NCI-H2196 (cell line): ENCODE data around the gene BRCA1.
"Not testable (repeated sequence)": the region's sequence is repeated elsewhere in the genome, so short reads cannot be mapped to it uniquely, and the experiment has no call there.

Experiments used
- DNase-seq: peaks from one replicate; lab custom pipeline; 2025; ENCODE audit not compliant: unreplicated experiment; lab: John Stamatoyannopoulos, UW

BRCA1 gene

DNA sequence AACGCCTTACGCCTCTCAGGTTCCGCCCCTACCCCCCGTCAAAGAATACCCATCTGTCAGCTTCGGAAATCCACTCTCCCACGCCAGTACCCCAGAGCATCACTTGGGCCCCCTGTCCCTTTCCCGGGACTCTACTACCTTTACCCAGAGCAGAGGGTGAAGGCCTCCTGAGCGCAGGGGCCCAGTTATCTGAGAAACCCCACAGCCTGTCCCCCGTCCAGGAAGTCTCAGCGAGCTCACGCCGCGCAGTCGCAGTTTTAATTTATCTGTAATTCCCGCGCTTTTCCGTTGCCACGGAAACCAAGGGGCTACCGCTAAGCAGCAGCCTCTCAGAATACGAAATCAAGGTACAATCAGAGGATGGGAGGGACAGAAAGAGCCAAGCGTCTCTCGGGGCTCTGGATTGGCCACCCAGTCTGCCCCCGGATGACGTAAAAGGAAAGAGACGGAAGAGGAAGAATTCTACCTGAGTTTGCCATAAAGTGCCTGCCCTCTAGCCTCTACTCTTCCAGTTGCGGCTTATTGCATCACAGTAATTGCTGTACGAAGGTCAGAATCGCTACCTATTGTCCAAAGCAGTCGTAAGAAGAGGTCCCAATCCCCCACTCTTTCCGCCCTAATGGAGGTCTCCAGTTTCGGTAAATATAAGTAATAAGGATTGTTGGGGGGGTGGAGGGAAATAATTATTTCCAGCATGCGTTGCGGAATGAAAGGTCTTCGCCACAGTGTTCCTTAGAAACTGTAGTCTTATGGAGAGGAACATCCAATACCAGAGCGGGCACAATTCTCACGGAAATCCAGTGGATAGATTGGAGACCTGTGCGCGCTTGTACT lies at the start of gene BRCA1:
Gene BRCA1 (minus strand): TSS at position 232 of the 834 bp plus-strand sequence. CDS start 1,268 bp downstream, outside the sequence.
- peak; percentile 94 for DNase-seq

DNA sequence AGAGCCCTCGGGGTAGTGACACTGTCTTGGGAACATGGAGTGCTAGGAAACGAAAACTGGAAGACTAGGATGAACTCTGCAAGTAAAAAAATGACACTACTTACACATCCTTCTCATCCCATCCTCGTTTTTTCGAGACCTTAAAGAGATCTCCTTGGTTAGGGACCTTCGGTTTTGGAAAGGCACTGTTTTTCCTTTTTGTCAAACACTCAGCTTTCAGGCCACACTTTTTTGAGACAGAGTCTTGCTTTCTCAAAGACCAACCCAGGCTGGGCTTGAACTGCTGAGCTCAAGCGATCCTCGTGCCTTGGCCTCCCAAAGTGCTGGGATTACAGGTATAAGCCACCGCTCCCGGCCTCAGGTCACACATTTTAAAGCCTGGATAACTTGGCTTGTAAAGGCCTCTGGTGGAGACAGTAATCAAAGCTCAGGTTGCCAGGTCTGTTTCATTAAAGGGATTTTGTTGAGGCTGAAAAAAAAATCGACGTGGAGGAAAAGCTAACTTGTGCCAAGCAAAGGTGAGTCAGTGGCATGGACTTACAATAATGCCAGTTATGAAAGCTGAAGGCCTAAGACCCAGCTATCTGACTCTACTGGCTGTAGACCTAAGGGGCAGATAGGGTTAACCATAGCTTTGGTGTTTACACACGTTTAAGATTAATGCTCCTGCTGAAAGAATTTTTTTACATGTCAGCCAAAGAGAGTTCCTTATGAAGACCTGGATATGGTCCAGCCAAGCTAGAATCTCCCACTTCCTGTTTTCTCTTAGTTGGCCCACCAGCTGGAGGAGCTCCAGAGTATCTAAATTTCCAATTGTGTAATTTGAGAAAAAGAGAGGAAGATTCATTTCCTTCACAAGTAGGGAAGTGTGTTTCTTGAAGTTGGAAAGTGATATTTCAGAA lies 46.7 kb upstream of the BRCA1 start:
- DNase-seq: peak; percentile 2

DNA sequence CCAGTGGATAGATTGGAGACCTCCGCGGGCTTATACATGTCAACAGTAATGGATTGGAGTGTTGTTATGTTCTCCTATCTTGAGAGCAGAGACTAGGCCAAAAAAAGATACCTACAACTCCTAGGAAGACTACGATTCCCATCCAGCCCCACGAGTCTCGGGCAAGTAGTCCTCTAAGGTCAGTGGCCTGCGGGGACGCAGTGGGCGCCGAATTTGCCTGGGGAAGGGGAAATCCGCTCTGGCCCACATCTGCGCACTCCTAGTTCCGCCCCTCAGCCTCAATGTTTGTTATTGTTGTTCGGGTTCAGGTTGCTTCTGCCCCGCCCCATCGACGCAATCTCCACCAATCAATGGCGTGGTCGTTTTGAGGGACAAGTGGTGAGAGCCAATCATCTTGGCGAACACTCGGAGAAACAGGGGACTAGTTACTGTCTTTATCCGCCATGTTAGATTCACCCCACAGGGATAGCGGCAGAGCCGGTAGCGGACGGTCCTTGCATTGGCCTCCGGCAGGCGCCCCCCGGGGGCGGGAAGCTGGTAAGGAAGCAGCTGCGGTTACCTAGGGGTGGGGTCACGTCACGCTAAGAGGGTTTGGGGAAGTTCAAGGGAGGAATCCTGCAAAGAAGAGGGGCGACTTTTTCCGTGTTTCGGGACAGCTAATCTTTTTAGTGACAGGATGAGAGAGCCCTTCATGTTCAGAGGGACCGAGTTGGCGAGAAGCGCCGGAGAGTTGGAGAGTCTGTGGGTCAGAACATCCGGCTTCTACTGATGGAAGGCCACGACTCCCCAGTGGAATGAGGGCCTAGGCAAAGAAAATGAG lies 45.8 kb upstream of the BRCA1 start, which contains the start of gene NBR1:
Gene NBR1 (plus strand): TSS at position 449 of the 820 bp plus-strand sequence. CDS start 4,586 bp downstream, outside the sequence.
- peak; percentile 81 for DNase-seq

DNA sequence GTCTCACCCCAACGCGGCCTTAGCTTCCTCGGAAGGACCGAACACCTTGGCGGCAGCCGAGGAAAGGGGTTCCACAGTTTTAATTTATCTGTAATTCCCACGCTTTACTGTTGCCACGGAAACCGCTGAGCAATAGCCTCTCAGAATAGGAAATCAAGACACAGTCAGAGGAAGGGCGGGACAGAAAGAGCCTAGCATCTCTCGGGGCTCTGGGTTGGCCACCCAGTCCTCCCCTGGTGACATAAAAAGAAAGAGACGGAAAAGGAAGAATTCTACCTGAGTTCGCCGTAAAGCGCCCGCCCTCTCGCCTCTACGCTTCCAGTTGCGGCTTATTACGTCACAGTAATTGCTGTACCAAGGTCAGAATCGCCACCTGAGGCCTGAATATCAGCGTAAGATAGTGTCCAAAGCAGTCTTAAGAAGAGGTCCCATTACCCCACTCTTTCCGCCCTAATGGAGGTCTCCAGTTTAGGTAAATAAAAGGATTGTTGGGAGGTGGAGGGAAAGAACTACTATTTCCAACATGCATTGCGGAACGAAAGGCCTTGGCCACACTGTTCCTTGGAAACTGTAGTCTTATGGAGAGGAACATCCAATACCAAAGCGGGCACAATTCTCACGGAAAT lies 45.1 kb upstream of the BRCA1 start:
- peak; percentile 80 for DNase-seq

DNA sequence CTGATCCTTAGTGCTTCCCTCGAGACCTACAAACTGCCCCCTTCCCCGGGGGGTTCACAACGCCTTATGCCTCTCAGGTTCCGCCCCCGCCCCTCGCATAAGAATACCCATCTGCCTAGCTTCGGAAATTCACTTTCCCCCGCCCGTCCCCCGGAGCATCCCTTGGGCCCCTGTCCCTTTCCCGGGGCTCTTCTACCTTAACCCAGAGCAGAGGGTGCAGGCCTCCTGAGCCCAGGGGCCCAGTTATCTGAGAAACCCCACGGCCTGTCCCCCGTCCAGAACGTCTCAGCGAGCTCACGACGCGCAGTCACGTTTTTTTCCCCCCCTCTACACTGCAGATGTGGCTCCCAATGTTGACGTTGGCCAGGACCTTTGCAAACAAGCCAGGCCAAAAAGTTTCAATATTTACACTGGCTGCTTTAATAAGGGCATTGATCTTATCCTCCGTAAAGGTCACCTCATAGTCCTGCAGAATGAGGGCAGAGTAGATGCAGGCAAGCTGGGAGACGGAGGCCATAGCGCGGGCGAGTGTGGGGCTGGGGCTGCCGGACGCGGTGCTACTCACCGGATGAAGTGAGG lies 44.5 kb upstream of the BRCA1 start:
- DNase-seq: no peak

DNA sequence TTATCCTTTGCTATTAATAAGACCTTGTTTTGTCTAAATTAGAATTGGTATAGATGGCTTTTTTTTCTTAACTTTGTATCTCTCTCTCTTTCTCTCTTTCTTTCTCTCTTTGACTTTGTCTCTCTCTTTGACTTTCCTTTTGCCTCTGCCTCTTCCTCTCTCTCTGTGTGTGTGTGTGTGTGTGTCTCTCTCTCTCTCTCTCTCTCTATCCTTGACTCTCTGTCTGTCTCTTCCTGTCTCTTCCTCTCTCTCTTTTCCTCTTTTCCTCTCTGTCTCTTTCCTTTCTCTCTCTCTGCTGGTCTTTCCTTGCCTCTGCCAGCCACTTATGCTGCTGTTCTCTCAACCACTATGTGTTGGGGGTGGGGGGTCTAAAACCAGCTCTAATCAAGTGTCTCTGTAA lies 40.8 kb upstream of the BRCA1 start:
- not testable (repeated sequence) for DNase-seq

DNA sequence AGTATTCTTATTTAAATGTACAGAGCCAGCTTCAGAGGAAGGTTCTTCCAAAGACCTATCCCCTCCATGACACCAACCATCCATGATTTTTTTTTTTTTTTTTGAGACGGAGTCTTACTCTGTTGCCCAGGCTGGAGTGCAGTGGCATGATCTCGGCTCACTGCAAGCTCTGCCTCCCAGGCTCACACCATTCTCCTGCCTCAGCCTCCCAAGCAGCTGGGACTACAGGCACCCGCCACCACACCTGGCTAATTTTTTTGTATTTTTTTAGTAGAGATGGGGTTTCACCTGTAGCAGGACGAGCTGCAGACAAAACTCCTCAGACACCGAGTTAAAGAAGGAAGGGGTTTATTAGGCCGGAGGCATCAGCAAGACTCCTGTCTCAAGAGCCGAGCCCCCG lies 34.8 kb upstream of the BRCA1 start:
- not testable (repeated sequence) for DNase-seq

DNA sequence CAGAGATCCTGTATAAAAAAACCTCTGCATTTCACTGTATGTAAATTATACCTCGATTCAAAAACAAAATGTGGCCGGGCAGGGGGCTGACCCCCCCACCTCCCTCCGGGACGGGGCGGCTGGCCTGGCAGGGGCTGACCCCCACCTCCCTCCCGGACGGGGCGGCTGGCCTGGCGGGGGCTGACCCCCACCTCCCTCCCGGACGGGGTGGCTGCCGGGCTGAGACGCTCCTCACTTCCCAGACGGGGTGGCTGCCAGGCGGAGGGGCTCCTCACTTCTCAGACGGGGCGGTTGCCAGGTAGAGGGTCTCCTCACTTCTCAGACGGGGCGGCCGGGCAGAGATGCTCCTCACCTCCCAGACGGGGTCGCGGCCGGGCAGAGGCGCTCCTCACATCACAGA lies 34.1 kb upstream of the BRCA1 start:
- DNase-seq: not testable (repeated sequence)

DNA sequence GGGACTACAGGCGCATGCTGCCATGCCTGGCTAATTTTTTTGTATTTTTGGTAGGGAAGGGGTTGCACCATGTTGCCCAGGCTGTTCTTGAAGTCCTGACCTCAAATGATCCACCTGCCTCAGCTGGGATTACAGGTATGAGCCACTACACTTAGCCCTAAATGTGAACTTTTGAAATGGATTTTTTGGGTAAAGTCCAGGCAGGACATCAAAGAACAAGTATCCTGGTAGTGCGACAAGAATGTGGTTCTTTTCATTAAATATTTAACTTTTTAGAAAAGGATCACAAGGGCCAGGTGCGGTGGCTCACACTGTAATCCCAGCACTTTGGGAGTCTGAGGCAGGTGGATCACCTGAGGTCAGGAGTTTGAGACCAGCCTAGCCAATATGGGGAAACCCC lies 30.5 kb upstream of the BRCA1 start:
- DNase-seq: no peak

DNA sequence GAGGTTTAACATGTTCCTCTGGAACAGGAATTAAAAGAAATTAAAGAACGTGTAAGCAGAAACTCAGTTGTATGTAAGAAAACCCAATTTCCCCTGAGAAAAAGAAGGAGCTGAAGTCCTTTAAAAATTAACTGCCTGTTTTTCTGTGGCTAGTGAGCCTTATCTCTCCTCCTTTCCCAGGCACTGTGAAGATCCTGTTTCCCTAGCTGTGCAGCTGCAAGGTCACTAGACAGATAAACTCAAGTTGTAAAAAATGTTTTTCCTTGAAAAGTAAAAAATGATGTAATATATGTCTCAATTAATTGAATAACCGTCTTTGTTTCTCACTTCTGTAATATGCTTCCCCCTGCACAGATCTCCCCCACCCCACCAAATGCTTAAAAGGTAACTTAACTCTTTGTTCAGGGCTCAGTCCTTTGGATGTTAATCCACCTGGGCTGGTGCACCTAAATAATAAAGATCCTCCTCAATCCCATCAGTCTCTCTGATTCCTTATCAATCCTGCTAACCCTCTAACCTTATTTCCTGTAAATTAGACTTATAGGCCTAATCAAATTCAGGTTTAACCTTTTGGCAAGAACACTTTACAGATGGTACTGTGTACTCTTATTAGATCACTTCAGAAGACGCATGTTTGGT lies 28.2 kb upstream of the BRCA1 start:
- not testable (repeated sequence) for DNase-seq

DNA sequence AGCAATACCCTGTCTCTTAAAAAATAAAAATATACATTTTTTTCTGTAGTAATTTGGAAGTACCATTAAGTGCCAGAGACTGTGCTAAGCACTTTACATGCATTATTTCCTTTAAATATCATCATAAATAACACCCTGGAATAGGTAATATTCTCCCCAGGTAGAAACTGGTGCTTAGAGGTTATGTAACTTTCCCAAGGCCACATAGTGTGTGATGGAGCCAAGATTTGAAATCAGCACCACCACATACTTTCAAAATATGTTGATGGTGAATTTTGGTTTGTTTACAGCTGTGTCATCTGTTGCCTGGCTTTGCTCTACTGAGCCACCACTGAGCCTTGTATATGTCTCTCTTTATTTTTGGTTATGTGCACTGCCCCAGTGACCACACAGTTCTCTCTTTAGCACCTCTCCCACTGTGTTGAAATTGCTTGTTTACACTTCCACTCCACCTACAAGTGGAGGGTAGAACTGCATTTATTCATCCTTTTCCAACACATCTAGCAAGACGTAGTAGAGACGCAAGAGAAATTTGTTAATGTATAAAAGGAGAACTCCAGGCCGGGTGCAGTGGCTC lies 26.8 kb upstream of the BRCA1 start:
- no peak for DNase-seq

DNA sequence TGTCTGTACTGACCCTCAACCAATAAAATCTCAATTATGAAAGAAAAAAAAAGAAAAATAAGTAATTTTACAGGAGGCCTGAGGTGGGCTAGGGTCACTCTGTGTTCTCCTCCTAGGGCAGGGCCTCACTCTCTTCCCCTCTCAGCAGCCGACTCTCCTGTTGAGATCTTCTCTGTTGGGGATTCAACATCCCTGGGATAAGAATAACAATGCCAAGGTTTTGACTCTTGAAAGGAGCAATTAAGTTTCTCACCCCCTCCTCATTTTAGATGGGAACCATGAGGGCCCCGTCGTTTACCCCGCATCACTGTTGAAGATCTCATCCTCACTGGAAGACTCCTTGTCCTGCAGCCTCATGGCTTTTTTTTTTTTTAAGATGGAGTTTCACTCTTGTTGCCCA lies 21.5 kb upstream of the BRCA1 start:
- no peak for DNase-seq

DNA sequence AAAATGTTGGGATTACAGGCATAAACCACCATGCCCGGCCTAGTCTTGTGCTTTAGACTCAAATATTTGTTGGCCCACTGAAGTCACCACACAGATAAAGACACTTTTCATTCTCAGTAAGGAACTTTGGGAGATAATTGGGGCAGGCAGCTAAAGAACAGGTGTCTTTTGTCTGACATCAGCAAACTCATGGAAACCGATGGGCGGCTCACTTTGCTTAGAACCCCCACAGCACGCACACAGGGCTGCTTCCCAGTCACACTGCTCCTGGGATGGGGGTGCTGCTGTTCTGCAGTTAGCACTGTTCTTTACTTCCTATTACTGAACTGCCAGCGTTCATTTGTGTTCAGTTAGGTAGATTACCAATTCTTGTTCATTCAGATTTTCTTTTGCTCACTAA lies 18.0 kb upstream of the BRCA1 start:
- DNase-seq: no peak

DNA sequence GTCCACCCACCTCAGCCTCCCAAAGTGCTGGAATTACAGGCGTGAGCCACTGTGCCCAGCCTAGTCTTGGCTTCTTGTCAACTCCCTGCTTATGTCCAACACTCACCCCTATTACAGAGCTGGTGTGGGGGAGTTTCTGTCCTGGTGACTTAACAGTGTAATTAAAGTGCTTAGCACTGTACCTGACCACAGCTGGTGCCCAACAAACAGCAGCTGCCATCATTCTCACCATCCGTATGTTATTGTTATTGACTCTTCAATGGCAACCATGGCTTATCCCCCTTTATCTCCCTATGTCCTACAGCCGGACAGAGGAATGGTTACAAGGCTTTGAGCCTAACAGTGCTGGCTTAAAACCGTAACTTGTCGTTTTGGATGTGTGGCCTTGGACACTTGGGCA lies 17.0 kb upstream of the BRCA1 start:
- DNase-seq: no peak

DNA sequence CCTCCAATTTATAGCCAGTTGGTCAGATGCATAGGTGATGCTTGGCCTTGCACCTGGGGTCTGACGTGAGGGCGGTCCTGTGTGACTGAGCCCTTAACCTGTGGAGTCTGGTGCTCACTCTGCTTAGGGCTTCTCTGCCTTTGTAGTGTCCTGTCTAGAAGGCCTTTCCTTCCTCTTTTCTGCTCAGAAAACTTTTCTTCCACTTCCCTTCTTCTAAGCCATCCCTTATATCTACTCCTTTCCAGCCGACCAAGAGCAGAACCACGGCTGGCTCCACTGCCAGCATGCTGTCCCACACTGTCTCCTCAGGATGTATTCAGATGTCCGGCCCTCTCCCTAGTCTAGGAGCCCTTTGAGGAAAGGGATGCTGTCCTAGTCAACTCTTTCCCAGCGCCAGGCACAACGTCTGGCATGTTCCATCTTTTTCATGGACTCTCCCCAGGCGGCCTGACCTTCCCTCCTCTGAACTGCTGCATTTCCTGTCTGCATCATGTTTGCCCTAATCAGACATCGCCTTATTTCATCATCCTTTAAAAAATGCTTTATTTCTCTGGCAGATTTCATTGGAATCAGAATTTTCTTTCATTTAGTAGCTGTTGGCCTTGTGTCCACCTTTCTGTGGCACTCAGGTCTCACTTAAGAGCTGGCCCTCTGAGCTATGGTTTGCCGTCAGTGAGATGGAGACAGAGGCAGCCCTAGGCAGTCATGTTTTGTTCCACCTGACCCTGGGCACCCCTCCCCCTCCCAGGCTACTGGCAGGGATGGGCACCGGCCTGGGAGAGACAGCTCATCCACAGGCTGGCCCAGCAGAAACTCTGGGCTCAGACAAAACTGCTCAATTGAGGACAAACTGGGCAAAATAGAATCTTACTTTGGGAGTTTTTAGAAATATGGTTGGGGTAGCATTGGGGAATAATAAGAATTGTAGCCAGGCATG lies 15.5 kb upstream of the BRCA1 start:
- no peak for DNase-seq

DNA sequence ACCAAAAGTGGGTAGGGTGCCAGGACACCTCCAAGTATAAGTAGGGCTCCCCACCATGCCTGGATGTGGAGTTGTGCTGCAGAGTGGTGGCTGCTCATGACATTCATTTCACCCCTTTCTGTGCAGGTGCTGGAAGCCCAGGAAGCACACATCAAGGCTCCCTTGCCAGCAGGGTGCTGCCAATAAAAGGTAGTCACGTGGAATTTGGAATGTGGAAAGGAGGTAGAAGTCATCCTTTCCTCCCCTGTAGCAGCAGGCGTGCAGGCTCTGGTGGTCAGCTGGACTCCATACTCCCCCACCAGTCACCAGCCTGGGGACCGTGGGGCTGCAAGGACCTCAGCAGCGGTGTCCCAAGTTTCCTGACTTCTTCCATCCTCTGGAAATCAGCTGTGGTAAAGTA lies 13.4 kb upstream of the BRCA1 start:
- DNase-seq: not testable (repeated sequence)

DNA sequence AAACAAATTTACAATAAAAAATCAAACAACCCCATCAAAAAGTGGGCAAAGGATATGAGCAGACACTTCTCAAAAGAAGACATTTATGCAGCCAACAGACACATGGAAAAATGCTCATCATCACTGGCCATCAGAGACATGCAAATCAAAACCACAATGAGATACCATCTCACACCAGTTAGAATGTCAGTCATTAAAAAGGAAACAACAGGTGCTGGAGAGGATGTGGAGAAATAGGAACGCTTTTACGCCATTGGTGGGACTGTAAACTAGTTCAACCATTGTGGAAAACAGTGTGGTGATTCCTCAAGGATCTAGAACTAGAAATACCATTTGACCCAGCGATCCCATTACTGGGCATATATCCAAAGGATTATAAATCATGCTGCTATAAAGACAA lies 11.4 kb upstream of the BRCA1 start:
- DNase-seq: not testable (repeated sequence)

DNA sequence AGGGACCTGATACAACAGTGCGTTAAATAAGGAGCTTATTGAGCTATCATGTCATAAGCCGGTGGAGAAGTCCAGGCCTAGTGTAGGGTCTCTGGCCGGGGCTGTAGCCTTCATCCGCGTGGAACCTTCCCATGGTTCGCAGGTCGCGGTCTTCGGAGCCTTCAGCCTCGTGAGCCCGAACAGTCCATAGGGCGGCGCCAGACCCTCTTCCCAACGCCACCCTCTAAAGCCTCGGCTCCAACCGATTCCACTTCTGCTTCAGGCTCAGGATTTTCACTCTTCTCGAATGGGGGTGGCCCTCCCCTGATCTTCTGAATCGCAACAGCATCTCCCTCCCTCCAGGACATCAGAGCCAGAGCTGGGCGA lies 10.3 kb upstream of the BRCA1 start:
- DNase-seq: no peak
